Neutrophil (primary cell): ENCODE data around the gene RAB4A.

ENCODE experiments used
- H3K27ac ChIP-seq: fragments of 200-600 bp; sonication (generic); 2 replicates; pipeline ENCODE4 v1.5.1; 2016; ENCODE audit warnings: mild to moderate bottlenecking, moderate library complexity
- H3K27me3 ChIP-seq: fragments of 200-600 bp; sonication (generic); 2 replicates; pipeline ENCODE4 v1.6.0; 2016; ENCODE audit warnings: mild to moderate bottlenecking
- H3K36me3 ChIP-seq: fragments of 200-600 bp; sonication (generic); 2 replicates; pipeline ENCODE4 v1.5.1; 2017
- H3K4me1 ChIP-seq, 2 experiments: fragments of 200-600 bp in 1 of 2; sonication (generic) in 1 of 2; 1 replicate in 1 of 2; 2 replicates in 1 of 2; pipeline versions ENCODE4 v1.5.1 to v1.6.1; 2013 to 2016; ENCODE audit warnings: low read depth in 1 of 2, low read length in 1 of 2, mild to moderate bottlenecking in 1 of 2, moderate library complexity in 1 of 2; ENCODE audit not compliant: control insufficient read depth in 1 of 2, insufficient read depth in 1 of 2
- H3K4me3 ChIP-seq, 2 experiments: fragments of 200-600 bp in 1 of 2; sonication (generic) in 1 of 2; 1 replicate in 1 of 2; 2 replicates in 1 of 2; pipeline ENCODE4 v1.5.1; 2013 to 2016; ENCODE audit warnings: low read depth in 1 of 2, low read length in 1 of 2, mild to moderate bottlenecking in 1 of 2, moderate library complexity in 1 of 2
- H3K9me3 ChIP-seq: fragments of 200-600 bp; sonication (generic); 2 replicates; pipeline ENCODE4 v1.5.1; 2016
- CTCF ChIP-seq: fragments of 200-600 bp; sonication (generic); IDR thresholded peaks from 2 replicates; pipeline ENCODE4 v1.5.1; 2016; ENCODE audit warnings: antibody characterized with exemption

The RAB4A gene

DNA sequence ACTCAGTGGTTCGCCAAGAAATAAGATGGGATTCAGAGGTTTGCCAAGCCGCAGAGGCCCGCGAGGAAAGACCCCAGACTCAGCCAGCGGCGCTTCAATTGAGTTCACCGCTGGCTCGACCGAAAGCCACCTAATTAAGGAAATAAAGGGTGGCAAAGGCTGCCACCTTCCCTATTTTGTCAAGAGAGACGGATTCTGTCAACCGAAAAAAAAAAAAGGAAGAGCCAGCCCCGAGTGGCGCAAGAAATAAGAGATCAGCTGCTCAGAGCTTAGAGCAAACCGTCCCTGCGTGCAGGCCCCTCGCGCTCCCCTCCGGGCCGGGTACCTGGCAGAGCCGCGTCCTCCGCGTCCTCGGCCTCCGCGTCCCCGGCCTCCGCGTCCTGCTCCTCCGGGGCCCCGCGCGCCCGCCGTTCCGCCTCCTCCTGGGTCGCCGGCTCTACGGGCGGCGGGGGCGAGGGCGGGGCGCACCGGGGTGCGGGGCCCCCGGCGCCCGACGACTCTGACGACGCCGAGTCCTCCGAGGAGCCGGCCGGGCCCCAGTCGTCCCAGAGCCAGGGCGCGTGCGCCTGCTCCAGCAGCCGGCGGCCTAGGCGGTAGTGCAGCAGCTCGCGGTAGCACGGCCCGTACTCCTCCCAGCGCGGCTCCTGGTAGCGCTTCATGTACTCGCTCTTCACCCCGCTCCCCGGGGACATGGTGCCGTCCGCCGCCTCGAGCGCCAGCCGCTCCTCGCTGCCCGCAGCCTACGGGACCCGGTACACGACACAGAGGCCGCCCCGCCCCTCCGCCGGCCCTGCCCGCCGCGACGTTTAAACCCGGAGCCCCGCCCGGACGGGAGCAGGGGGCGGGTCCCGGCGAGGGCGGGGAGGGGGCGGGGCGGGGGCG is 71.1 kb downstream of the RAB4A start:
- Histone ChIP-seq H3K4me3 (peak overlapping the region; percentile 71 to 89), H3K36me3 (no peaks in the 10 kb centered on the region), H3K4me1 (peaks cover 36 to 41% of the 10 kb centered on the region in 2 experiments), H3K27me3 (peaks cover 43% of the 10 kb centered on the region), H3K27ac (peak overlapping the region; percentile 96), H3K9me3 (no peaks in the 10 kb centered on the region)
- no peak for TF ChIP-seq CTCF

DNA sequence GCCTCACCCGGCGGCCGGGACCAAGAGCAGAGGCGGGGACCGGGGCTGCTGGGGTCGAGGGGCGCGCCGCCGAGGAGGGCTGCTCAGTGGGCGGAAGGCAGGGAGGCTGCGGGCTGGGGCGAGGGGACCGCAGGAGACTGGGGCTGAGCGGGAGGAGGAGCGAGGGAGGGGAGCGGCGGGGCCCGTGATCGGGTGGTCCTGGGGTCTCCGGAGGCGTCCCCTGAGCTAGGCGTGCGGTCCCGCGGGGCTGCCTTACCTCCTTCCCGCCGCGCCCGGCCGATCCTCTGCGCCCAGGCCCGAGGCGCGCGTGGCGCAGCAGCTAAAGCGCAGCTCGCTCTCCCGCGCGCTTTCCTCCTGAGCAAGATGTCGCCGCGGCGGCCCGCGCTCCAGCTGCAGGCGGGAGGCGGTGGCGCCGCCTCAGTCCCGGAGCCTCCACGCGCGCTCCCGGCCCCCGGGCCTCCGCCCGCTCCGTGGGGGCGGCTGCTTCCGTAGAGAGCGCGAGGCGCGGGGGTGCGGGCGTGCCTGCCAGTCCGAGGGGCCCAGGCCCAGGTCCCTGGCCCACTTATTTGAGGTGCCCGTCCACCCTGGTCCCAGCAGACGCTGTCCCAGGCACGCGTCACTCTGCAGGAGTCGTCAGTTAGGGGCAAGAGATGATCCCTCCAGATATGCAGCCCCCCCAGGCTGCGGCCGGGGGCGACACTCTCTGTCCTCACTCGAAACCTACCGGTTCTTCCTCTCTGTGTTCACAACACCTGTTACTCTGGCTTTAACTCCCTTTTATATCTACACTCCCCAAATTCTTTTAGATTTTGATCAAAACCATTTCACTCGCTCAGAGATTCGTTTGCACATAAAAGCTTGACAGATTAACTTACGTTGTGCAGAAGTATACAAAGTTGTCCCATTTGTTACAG is 72.0 kb downstream of the RAB4A start, which contains the start of gene CCSAP:
TSS of gene CCSAP (minus strand) at position 392 of the 914 bp plus-strand sequence. CDS start 582 bp downstream, outside the sequence.
- no peaks in the 10 kb centered on the region for H3K9me3 ChIP-seq
- H3K4me1 ChIP-seq, result peaks cover 34 to 41% of the 10 kb centered on the region in 2 experiments
- H3K4me3 ChIP-seq, result peak within 1 kb of the TSS; percentile 71 to 89
- H3K36me3 ChIP-seq, result no peaks in the 10 kb centered on the region
- peaks cover 52% of the 10 kb centered on the region for H3K27me3 ChIP-seq
- TF ChIP-seq CTCF, result no peak
- peak within 1 kb of the TSS; percentile 96 for H3K27ac ChIP-seq

DNA sequence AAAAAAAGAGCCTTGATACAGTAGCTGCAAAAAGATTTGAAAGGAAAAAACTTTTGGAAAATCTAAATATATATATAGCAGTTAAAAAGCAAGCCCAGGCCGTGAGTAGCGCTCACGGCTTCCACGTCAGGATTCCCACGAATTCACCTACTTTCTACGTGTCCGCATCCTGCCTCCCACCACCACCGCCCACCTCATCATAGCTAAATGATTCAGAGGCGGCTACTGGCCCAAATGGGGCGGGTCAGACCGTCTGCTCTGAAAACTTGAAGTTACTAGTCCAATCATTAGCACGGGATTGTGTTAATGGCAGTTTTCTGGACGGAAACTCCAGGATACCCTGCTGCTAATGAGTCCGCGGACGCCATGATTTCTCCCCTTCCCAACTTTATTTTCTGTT is 73.2 kb downstream of the RAB4A start:
- H3K9me3 ChIP-seq, result no peaks in the 10 kb centered on the region
- no peaks in the 10 kb centered on the region for H3K36me3 ChIP-seq
- H3K4me1 ChIP-seq, result peaks cover 29 to 36% of the 10 kb centered on the region in 2 experiments
- H3K27ac ChIP-seq, result no peak overlapping the region
- peaks cover 64% of the 10 kb centered on the region for H3K27me3 ChIP-seq
- no peak overlapping the region for H3K4me3 ChIP-seq
- TF ChIP-seq CTCF, result no peak

GRCh38 chr1:229344937-229345684 is 74.2 kb downstream of the RAB4A start:
- no peak for TF ChIP-seq CTCF

GRCh38 chr1:229347528-229347927 is 76.6 kb downstream of the RAB4A start:
- Histone ChIP-seq H3K4me3 (no peak overlapping the region), H3K9me3 (no peaks in the 10 kb centered on the region)
- TF ChIP-seq CTCF, result no peak

More at GRCh38 chr1:229344937-229345684, 74.2 kb downstream of the RAB4A start:
- Histone ChIP-seq H3K4me1 (peaks cover 28% of the 10 kb centered on the region in 2 experiments), H3K27me3 (peaks cover 65% of the 10 kb centered on the region), H3K36me3 (no peaks in the 10 kb centered on the region), H3K4me3 (no peak overlapping the region), H3K9me3 (no peaks in the 10 kb centered on the region), H3K27ac (no peak overlapping the region)

More at GRCh38 chr1:229347528-229347927, 76.6 kb downstream of the RAB4A start:
- H3K36me3 ChIP-seq, result no peaks in the 10 kb centered on the region
- no peak overlapping the region for H3K27ac ChIP-seq
- H3K4me1 ChIP-seq, result peaks cover 13 to 14% of the 10 kb centered on the region in 2 experiments
- peaks cover 88% of the 10 kb centered on the region for H3K27me3 ChIP-seq
